ENCODE data around the gene ITIH4. TPM values are rescaled to one million over a fixed set of nuclear protein-coding genes. Genes with fewer than 3 reads are reported as not detected.

ITIH4 gene
- total and polyA plus RNA-seq, 5 donors from 2014 or later = 1.1 to 71.1 (median 2.0) TPM; not detected in 1

DNA sequence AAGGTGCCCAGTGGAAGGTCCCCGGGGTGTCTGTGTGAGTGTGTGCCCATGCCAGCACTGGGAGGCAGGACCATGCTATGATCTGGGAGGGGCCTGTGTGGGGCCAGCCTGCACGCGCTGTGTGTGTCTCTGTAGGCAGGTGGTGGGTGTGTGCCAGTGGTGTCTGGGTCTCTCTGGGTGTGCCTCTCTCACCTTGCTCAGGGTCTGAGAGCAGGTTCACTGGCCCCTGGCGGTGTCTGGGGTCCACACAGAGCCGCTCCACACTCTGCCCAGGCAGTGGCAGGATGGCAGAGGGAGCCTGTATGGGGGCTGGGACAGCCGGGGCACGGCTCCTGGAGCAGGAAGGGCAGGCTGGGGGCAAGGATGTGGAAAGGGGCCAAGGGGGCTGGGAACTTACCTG is 12.6 kb downstream of the ITIH4 start:
- Histone ChIP-seq H3K27me3 (ENCODE audit: control insufficient read depth, insufficient read depth, low read length) (no peaks in the 10 kb centered on the region), H3K4me3 (ENCODE audit: low read depth, low read length) (no peak overlapping the region), H3K36me3 (ENCODE audit: control insufficient read depth, insufficient read depth, low read length) (peaks cover 4% of the 10 kb centered on the region), H3K4me1 (ENCODE audit: control insufficient read depth, insufficient read depth, low read length, poor library complexity, severe bottlenecking) (no peaks in the 10 kb centered on the region), H3K9me3 (ENCODE audit: control insufficient read depth in 2 of 2, low read length in 2 of 2) (no peaks in the 10 kb centered on the region), H3K27ac (ENCODE audit: insufficient read depth, low read length, poor library complexity, severe bottlenecking) (no peak overlapping the region)
- Mint-ChIP-seq H3K4me3 (no peak overlapping the region), H3K9me3 (no peaks in the 10 kb centered on the region), H3K27me3 (no peaks in the 10 kb centered on the region), H3K4me1 (no peaks in the 10 kb centered on the region), H3K36me3 (peaks cover 3% of the 10 kb centered on the region), H3K27ac (peak overlapping the region in 1 of 3 donors; percentile 36)
- no peak for DNase-seq
- no peak for ATAC-seq (ENCODE audit: low read depth in 2 of 2)

DNA sequence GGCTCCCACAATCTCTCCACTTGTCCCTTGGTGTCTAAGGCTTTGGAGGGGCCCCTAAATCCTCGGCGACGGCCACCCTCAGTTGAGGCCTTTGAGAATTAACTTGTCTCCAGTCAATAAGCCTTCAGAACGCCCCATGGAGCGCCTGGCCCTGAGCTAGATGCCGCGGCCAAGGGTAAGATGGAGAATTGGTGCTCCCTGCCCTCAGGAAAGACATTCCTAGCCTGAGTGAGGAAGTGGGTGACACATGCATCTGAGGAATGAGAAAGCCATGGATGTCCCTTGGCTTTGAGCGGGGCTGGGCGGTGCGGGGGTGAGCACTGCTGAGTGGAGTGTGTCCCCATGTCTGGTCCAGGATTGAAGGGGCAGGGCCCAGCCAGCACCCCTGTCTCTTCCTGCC is 13.3 kb downstream of the ITIH4 start:
- Histone ChIP-seq H3K27me3 (ENCODE audit: control insufficient read depth, insufficient read depth, low read length) (no peaks in the 10 kb centered on the region), H3K9me3 (ENCODE audit: control insufficient read depth in 2 of 2, low read length in 2 of 2) (no peaks in the 10 kb centered on the region), H3K4me3 (ENCODE audit: low read depth, low read length) (no peak overlapping the region), H3K4me1 (ENCODE audit: control insufficient read depth, insufficient read depth, low read length, poor library complexity, severe bottlenecking) (no peaks in the 10 kb centered on the region), H3K36me3 (ENCODE audit: control insufficient read depth, insufficient read depth, low read length) (peaks cover 4% of the 10 kb centered on the region), H3K27ac (ENCODE audit: insufficient read depth, low read length, poor library complexity, severe bottlenecking) (no peak overlapping the region)
- H3K4me1 Mint-ChIP-seq = no peaks in the 10 kb centered on the region
- H3K36me3 Mint-ChIP-seq = peaks cover 3% of the 10 kb centered on the region
- H3K9me3 Mint-ChIP-seq = no peaks in the 10 kb centered on the region
- no peak for DNase-seq
- H3K4me3 Mint-ChIP-seq = no peak overlapping the region
- no peaks in the 10 kb centered on the region for H3K27me3 Mint-ChIP-seq
- no peak for ATAC-seq (ENCODE audit: low read depth in 2 of 2)
- H3K27ac Mint-ChIP-seq = peak overlapping the region in 1 of 3 donors; percentile 43

DNA sequence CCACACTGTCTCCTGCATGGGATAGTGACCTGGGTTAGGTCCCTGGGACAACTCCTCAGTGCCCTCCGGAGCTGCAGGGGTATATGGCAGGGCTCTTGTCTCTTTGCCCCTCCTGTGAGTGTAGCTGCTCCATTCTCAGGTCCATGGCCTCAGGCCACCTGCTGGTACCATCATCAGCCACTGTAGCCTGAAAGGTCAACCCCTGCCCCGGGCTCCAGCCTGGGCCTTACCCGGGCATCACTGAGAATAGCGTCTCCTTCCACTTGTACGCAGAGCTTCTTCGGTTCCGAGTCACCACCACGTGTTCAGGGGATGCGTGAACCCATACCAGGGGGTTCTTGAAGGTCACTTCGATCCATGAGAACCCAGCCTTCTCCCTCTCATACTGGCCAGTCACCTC is 13.8 kb downstream of the ITIH4 start:
- no peaks in the 10 kb centered on the region for H3K9me3 Mint-ChIP-seq
- Histone ChIP-seq H3K4me3 (ENCODE audit: low read depth, low read length) (no peak overlapping the region), H3K9me3 (ENCODE audit: control insufficient read depth in 2 of 2, low read length in 2 of 2) (no peaks in the 10 kb centered on the region), H3K27me3 (ENCODE audit: control insufficient read depth, insufficient read depth, low read length) (no peaks in the 10 kb centered on the region), H3K4me1 (ENCODE audit: control insufficient read depth, insufficient read depth, low read length, poor library complexity, severe bottlenecking) (no peaks in the 10 kb centered on the region), H3K27ac (ENCODE audit: insufficient read depth, low read length, poor library complexity, severe bottlenecking) (no peak overlapping the region), H3K36me3 (ENCODE audit: control insufficient read depth, insufficient read depth, low read length) (peaks cover 4% of the 10 kb centered on the region)
- H3K27ac Mint-ChIP-seq = no peak overlapping the region
- H3K36me3 Mint-ChIP-seq = peaks cover 3% of the 10 kb centered on the region
- DNase-seq = no peak
- no peak for ATAC-seq (ENCODE audit: low read depth in 2 of 2)
- no peaks in the 10 kb centered on the region for H3K4me1 Mint-ChIP-seq
- no peak overlapping the region for H3K4me3 Mint-ChIP-seq
- H3K27me3 Mint-ChIP-seq = no peaks in the 10 kb centered on the region

DNA sequence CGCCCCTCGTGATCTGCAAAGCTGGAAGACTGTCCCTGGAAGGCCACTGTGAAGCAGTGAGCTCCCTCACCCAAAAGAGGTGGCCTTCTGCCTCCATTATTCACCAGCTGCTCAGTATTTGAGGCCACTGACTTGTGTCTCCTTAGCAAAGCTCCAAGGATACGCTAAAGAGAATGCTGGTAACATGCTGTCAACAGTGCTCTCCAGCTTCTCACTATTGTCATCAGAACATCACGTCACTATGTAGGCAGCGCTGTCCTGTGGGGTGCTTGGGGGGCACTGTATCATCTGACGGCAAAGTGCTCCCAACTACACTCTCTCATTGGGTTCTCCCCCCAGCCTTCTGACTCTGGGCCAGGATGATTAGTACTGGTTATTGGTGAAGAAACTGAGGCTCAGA is 14.3 kb downstream of the ITIH4 start:
- Histone ChIP-seq H3K4me1 (ENCODE audit: control insufficient read depth, insufficient read depth, low read length, poor library complexity, severe bottlenecking) (no peaks in the 10 kb centered on the region), H3K27ac (ENCODE audit: insufficient read depth, low read length, poor library complexity, severe bottlenecking) (no peak overlapping the region), H3K36me3 (ENCODE audit: control insufficient read depth, insufficient read depth, low read length) (peaks cover 4% of the 10 kb centered on the region), H3K9me3 (ENCODE audit: control insufficient read depth in 2 of 2, low read length in 2 of 2) (no peaks in the 10 kb centered on the region), H3K4me3 (ENCODE audit: low read depth, low read length) (no peak overlapping the region), H3K27me3 (ENCODE audit: control insufficient read depth, insufficient read depth, low read length) (no peaks in the 10 kb centered on the region)
- no peaks in the 10 kb centered on the region for H3K9me3 Mint-ChIP-seq
- H3K27me3 Mint-ChIP-seq = no peaks in the 10 kb centered on the region
- ATAC-seq (ENCODE audit: low read depth in 2 of 2) = no peak
- no peak overlapping the region for H3K27ac Mint-ChIP-seq
- no peak overlapping the region for H3K4me3 Mint-ChIP-seq
- no peaks in the 10 kb centered on the region for H3K4me1 Mint-ChIP-seq
- peaks cover 2% of the 10 kb centered on the region for H3K36me3 Mint-ChIP-seq
- no peak for DNase-seq

DNA sequence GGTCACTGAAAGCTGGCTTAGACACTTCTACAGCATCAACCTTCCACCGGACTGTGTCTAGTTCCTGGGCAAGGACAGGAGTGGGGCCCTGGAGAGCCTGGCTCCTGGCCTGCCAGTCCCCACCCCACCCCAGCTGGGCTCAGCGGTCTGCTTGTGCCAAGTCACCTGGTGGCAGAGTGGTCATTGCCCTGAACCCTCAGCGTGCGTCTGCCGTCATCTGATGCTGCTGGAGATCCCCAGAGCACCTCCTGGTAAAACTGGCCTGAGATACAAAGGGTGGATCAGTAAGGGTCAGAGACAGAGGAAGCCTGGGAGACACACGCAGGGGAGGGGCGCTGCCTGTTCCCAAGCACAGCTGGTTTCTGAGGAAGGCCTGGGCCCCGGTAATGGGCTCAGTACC is 16.7 kb downstream of the ITIH4 start:
- ATAC-seq (ENCODE audit: low read depth in 2 of 2) (no peak), DNase-seq (no peak)
- Mint-ChIP-seq H3K36me3 (no peaks in the 10 kb centered on the region), H3K27ac (no peak overlapping the region), H3K27me3 (no peaks in the 10 kb centered on the region), H3K4me1 (peaks cover 0 to 10% (median 4%) of the 10 kb centered on the region in 4 donors), H3K4me3 (no peak overlapping the region), H3K9me3 (no peaks in the 10 kb centered on the region)
- no peaks in the 10 kb centered on the region for H3K9me3 ChIP-seq (ENCODE audit: control insufficient read depth in 2 of 2, low read length in 2 of 2)
- no peaks in the 10 kb centered on the region for H3K4me1 ChIP-seq (ENCODE audit: control insufficient read depth, insufficient read depth, low read length, poor library complexity, severe bottlenecking)
- H3K4me3 ChIP-seq (ENCODE audit: low read depth, low read length) = no peak overlapping the region
- H3K27me3 ChIP-seq (ENCODE audit: control insufficient read depth, insufficient read depth, low read length) = no peaks in the 10 kb centered on the region
- H3K27ac ChIP-seq (ENCODE audit: insufficient read depth, low read length, poor library complexity, severe bottlenecking) = no peak overlapping the region
- no peaks in the 10 kb centered on the region for H3K36me3 ChIP-seq (ENCODE audit: control insufficient read depth, insufficient read depth, low read length)

DNA sequence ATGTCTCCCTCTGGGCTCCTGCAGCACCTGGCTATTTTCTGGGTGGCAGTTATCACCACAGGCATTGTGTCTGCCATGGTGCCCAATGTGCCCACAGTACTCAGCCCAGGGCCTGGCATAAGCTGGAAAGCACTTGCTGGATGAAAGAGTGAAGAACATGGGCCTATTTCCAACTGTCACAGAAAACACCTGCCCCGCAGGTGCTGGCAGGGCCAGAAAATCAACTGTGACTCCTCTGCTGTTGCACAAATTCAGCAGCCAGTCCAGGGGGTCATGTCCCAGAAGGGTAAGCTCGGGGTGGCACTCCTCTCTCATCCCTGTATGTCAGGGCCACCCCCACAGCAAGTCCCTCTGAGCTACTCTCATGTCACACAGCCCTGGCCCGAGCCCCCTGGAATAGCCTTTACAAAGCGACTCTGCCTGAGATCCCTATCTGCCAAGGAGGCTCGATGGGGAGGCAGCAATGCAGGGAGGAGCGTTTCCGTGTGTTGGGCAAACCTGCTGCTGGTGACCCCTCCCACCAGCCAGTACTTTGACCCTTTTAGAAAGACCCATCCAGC is 18.9 kb downstream of the ITIH4 start:
- Histone ChIP-seq H3K4me1 (ENCODE audit: control insufficient read depth, insufficient read depth, low read length, poor library complexity, severe bottlenecking) (no peaks in the 10 kb centered on the region), H3K9me3 (ENCODE audit: control insufficient read depth in 2 of 2, low read length in 2 of 2) (no peaks in the 10 kb centered on the region), H3K4me3 (ENCODE audit: low read depth, low read length) (no peak overlapping the region), H3K36me3 (ENCODE audit: control insufficient read depth, insufficient read depth, low read length) (no peaks in the 10 kb centered on the region), H3K27ac (ENCODE audit: insufficient read depth, low read length, poor library complexity, severe bottlenecking) (no peak overlapping the region), H3K27me3 (ENCODE audit: control insufficient read depth, insufficient read depth, low read length) (no peaks in the 10 kb centered on the region)
- no peaks in the 10 kb centered on the region for H3K36me3 Mint-ChIP-seq
- peak overlapping the region in 1 of 3 donors; percentile 36 for H3K27ac Mint-ChIP-seq
- no peak for DNase-seq
- H3K4me3 Mint-ChIP-seq = no peak overlapping the region
- H3K9me3 Mint-ChIP-seq = peaks cover 0 to 2% (median 0%) of the 10 kb centered on the region in 7 donors
- H3K4me1 Mint-ChIP-seq = peaks cover 0 to 10% (median 4%) of the 10 kb centered on the region in 4 donors
- H3K27me3 Mint-ChIP-seq = no peaks in the 10 kb centered on the region
- no peak for ATAC-seq (ENCODE audit: low read depth in 2 of 2)

DNA sequence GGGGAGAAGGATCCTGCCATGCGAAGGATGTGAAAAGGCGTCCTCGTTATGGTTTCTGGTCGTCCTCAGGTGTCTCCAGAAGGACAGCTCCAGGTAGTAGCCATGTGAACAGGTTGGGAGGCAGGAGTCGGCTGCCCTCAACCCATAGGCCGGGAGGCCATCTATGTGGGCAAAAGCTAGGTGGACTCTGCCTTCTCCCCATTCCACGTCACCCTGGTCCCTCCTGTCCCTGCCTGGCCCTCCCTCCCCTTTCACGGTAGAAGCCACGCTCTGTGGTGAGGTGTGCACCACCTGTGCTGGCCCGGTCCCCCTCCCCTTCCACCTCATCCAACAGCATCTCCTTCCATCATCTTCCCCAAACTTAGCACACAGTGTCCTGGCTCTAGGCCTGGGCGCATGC is 19.5 kb downstream of the ITIH4 start:
- H3K9me3 ChIP-seq (ENCODE audit: control insufficient read depth in 2 of 2, low read length in 2 of 2) = no peaks in the 10 kb centered on the region

DNA sequence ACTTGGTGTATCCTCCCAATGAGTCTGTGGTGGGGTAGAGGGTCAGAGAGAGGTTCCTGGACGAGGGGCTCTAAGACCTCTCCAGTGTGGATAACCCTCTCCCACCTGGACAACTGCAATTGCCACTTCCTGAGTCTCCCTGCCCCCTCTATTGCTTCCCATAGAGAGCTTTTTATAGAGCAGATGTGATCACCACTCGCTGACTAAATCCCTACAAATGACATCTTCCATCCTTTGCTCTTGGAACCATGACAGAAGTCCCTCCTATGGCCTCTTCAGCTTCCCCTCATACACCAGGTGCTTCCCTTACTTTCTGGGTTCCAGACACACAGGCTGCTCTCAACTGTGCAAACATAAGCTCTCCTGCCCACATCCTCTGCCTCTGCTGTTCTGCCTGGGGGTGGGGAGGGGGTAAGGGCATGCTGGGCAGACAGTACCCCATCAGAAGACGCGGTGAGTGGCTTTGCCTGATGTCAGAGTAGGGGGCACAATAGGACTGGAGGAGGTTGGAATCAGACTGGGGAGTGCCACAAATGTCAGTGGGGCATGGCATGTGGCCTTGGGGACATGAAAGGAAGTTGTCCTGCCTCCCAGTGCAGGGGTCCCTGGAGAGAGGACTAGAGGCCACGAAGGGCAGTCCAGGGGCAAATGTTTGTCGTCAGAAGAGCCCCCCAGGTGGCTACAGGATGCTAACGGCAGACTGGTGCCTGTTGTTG is 20.7 kb downstream of the ITIH4 start:
- H3K4me3 Mint-ChIP-seq = peak overlapping the region in 1 of 4 donors; percentile 13
- peaks cover 0 to 10% (median 4%) of the 10 kb centered on the region in 4 donors for H3K4me1 Mint-ChIP-seq
- no peaks in the 10 kb centered on the region for H3K27me3 Mint-ChIP-seq
- H3K27me3 ChIP-seq (ENCODE audit: control insufficient read depth, insufficient read depth, low read length) = no peaks in the 10 kb centered on the region
- H3K4me3 ChIP-seq (ENCODE audit: low read depth, low read length) = no peak overlapping the region
- H3K9me3 ChIP-seq (ENCODE audit: control insufficient read depth in 2 of 2, low read length in 2 of 2) = no peaks in the 10 kb centered on the region
- H3K4me1 ChIP-seq (ENCODE audit: control insufficient read depth, insufficient read depth, low read length, poor library complexity, severe bottlenecking) = no peaks in the 10 kb centered on the region
- H3K36me3 ChIP-seq (ENCODE audit: control insufficient read depth, insufficient read depth, low read length) = no peaks in the 10 kb centered on the region
- no peaks in the 10 kb centered on the region for H3K36me3 Mint-ChIP-seq
- peaks cover 0 to 2% (median 0%) of the 10 kb centered on the region in 7 donors for H3K9me3 Mint-ChIP-seq
- no peak overlapping the region for H3K27ac ChIP-seq (ENCODE audit: insufficient read depth, low read length, poor library complexity, severe bottlenecking)
- peak in 1 of 2 donors; percentile 43 for ATAC-seq (ENCODE audit: low read depth in 2 of 2)
- peak in 1 of 3 donors; percentile 20 for DNase-seq
- H3K27ac Mint-ChIP-seq = no peak overlapping the region

More for the DNA sequence above, 19.5 kb downstream of the ITIH4 start:
- DNase-seq (no peak), ATAC-seq (ENCODE audit: low read depth in 2 of 2) (peak in 1 of 2 donors; percentile 10)
- Histone ChIP-seq H3K4me1 (ENCODE audit: control insufficient read depth, insufficient read depth, low read length, poor library complexity, severe bottlenecking) (no peaks in the 10 kb centered on the region), H3K36me3 (ENCODE audit: control insufficient read depth, insufficient read depth, low read length) (no peaks in the 10 kb centered on the region), H3K27me3 (ENCODE audit: control insufficient read depth, insufficient read depth, low read length) (no peaks in the 10 kb centered on the region), H3K27ac (ENCODE audit: insufficient read depth, low read length, poor library complexity, severe bottlenecking) (no peak overlapping the region), H3K4me3 (ENCODE audit: low read depth, low read length) (no peak overlapping the region)
- Mint-ChIP-seq H3K36me3 (no peaks in the 10 kb centered on the region), H3K4me3 (no peak overlapping the region), H3K4me1 (peaks cover 0 to 10% (median 4%) of the 10 kb centered on the region in 4 donors), H3K27me3 (no peaks in the 10 kb centered on the region), H3K27ac (no peak overlapping the region), H3K9me3 (peaks cover 0 to 2% (median 0%) of the 10 kb centered on the region in 7 donors)
